SK-N-SH (cell line): ENCODE measurements around the gene TSG101. TPM values are rescaled to one million over a fixed set of nuclear protein-coding genes. Genes with fewer than 3 reads are reported as not detected.

Experiments
- CTCF ChIA-PET: fragments of 300-600, 350-600 bp; formaldehyde crosslinking; extraction: SDS; loops from one replicate; lab custom pipeline; 2021; lab: Yijun Ruan, JAX
- POLR2A ChIA-PET: fragments of 350-600 bp; sonication (Branson Sonifier 250); formaldehyde crosslinking; extraction: SDS; loops from one replicate; lab custom pipeline; 2020; ENCODE audit warnings: antibody characterized with exemption, inconsistent platforms; lab: Yijun Ruan, JAX
- DNase-seq: peaks from one replicate; pipeline ENCODE4 v3.0.0; 2012
- H2AFZ ChIP-seq: fragments of 200-600 bp; sonication (generic); 2 replicates; pipeline ENCODE4 v1.8.1; 2016; ENCODE audit warnings: antibody characterized with exemption, mild to moderate bottlenecking, low read depth
- H3F3A ChIP-seq: fragments of 200-600 bp; sonication (generic); replicated peaks from 2 replicates; pipeline ENCODE3; 2016; ENCODE audit warnings: antibody characterized with exemption, mild to moderate bottlenecking; ENCODE audit not compliant: insufficient read depth
- H3K27ac ChIP-seq, 2 experiments: fragments of 200-500 bp in 1 of 2; fragments of 200-600 bp in 1 of 2; sonication (Bioruptor generic) in 1 of 2; sonication (generic), shearing (Covaris generic) in 1 of 2; 2 replicates each; pipeline versions ENCODE4 v1.5.1 to v1.6.1; 2014 to 2016; ENCODE audit warnings: low read depth in 2 of 2, inconsistent platforms in 1 of 2, low read length in 1 of 2, mild to moderate bottlenecking in 1 of 2, mixed read lengths in 1 of 2
- H3K27me3 ChIP-seq: fragments of 200-600 bp; sonication (generic), shearing (Covaris generic); 2 replicates; pipeline ENCODE4 v1.6.1; 2016; ENCODE audit warnings: mixed run types; ENCODE audit not compliant: insufficient read depth
- H3K36me3 ChIP-seq, 2 experiments: fragments of 200-500 bp in 1 of 2; fragments of 200-600 bp in 1 of 2; sonication (Bioruptor generic) in 1 of 2; sonication (generic) in 1 of 2; replicated peaks in 1 of 2; 2 replicates each; pipeline versions ENCODE3 to v1.5.1; 2014 to 2016; ENCODE audit warnings: low read length in 1 of 2, mild to moderate bottlenecking in 1 of 2; ENCODE audit not compliant: insufficient read depth in 2 of 2, control insufficient read depth in 1 of 2
- H3K4me1 ChIP-seq, 2 experiments: fragments of 200-500 bp in 1 of 2; fragments of 200-600 bp in 1 of 2; sonication (Bioruptor generic) in 1 of 2; sonication (generic), shearing (Covaris generic) in 1 of 2; 2 replicates each; pipeline versions ENCODE4 v1.5.1 to v1.6.1; 2014 to 2016; ENCODE audit warnings: low read depth in 1 of 2, low read length in 1 of 2, mixed run types in 1 of 2; ENCODE audit not compliant: insufficient read depth in 2 of 2, control insufficient read depth in 1 of 2
- H3K4me2 ChIP-seq: fragments of 200-600 bp; sonication (generic), shearing (Covaris generic); 2 replicates; pipeline ENCODE4 v1.6.1; 2017; ENCODE audit warnings: mixed run types
- H3K4me3 ChIP-seq, 2 experiments: fragments of 200-500 bp in 1 of 2; fragments of 200-600 bp in 1 of 2; sonication (Bioruptor generic) in 1 of 2; sonication (generic), shearing (Covaris generic) in 1 of 2; 2 replicates each; pipeline versions ENCODE4 v1.5.1 to v1.8.1; 2014 to 2016; ENCODE audit warnings: low read depth in 2 of 2, inconsistent platforms in 1 of 2, low read length in 1 of 2, mild to moderate bottlenecking in 1 of 2, mixed read lengths in 1 of 2, moderate library complexity in 1 of 2
- H3K79me2 ChIP-seq: fragments of 200-600 bp; sonication (generic); 2 replicates; pipeline ENCODE4 v1.8.1; 2017; ENCODE audit warnings: mild to moderate bottlenecking; ENCODE audit not compliant: insufficient read depth
- H3K9ac ChIP-seq: fragments of 200-600 bp; sonication (generic); 2 replicates; pipeline ENCODE4 v1.6.1; 2017; ENCODE audit warnings: mixed run types
- H3K9me2 ChIP-seq: fragments of 200-600 bp; sonication (generic); 2 replicates; pipeline ENCODE4 v1.6.1; 2017; ENCODE audit warnings: mixed run types
- H3K9me3 ChIP-seq: fragments of 200-600 bp; sonication (generic); 2 replicates; pipeline ENCODE4 v1.6.1; 2017; ENCODE audit warnings: mixed run types, mild to moderate bottlenecking, moderate library complexity
- H4K20me1 ChIP-seq: fragments of 200-600 bp; sonication (generic); 2 replicates; pipeline ENCODE4 v1.6.1; 2017; ENCODE audit warnings: mild to moderate bottlenecking, mixed run types; ENCODE audit not compliant: insufficient read depth
- CHD2 ChIP-seq: fragments of 150-350 bp; IDR thresholded peaks from 2 replicates; pipeline ENCODE4 v1.6.1; 2018; ENCODE audit warnings: low read length; ENCODE audit not compliant: partially characterized antibody
- EP300 ChIP-seq, 2 experiments: IDR thresholded peaks; 2 replicates each; pipeline versions ENCODE4 v1.4.0 to v1.6.1; 2012; ENCODE audit warnings: borderline replicate concordance in 1 of 2, low read depth in 1 of 2, low read length in 1 of 2
- FOXM1 ChIP-seq: IDR thresholded peaks from 2 replicates; pipeline ENCODE4 v1.4.0; 2012; ENCODE audit warnings: low read depth, mild to moderate bottlenecking
- MEF2A ChIP-seq: IDR thresholded peaks from 2 replicates; pipeline ENCODE4 v1.4.0; 2012; ENCODE audit warnings: low read depth, borderline replicate concordance
- MXI1 ChIP-seq: IDR thresholded peaks from 2 replicates; pipeline ENCODE4 v1.6.1; 2012; ENCODE audit warnings: mild to moderate bottlenecking, low read depth, low read length, improper control_type of control experiment
- RFX5 ChIP-seq: IDR thresholded peaks from 2 replicates; pipeline ENCODE4 v1.6.1; 2012; ENCODE audit warnings: mild to moderate bottlenecking, improper control_type of control experiment, low read length
- SIN3A ChIP-seq: IDR thresholded peaks from 2 replicates; pipeline ENCODE4 v1.6.1; 2012; ENCODE audit warnings: low read depth, mild to moderate bottlenecking, low read length, moderate library complexity, borderline replicate concordance
- SMC3 ChIP-seq: IDR thresholded peaks from 2 replicates; pipeline ENCODE4 v1.6.1; 2012; ENCODE audit warnings: low read depth, low read length, improper control_type of control experiment
- TAF1 ChIP-seq: IDR thresholded peaks from 2 replicates; pipeline ENCODE4 v1.6.1; 2012; ENCODE audit warnings: low read depth, mild to moderate bottlenecking, low read length, moderate library complexity, borderline replicate concordance
- TEAD4 ChIP-seq: IDR thresholded peaks from 2 replicates; pipeline ENCODE4 v1.4.0; 2012; ENCODE audit warnings: mild to moderate bottlenecking, borderline replicate concordance; ENCODE audit not compliant: insufficient read depth
- USF2 ChIP-seq: fragments of 150-350 bp; IDR thresholded peaks from 2 replicates; pipeline ENCODE4 v1.6.1; 2017; ENCODE audit warnings: antibody characterized with exemption, low read length, low read depth, borderline replicate concordance
- YY1 ChIP-seq: IDR thresholded peaks from 2 replicates; pipeline ENCODE4 v1.4.0; 2012; ENCODE audit warnings: low read depth, mild to moderate bottlenecking
- WGBS: methylation state at CpG from one replicate; pipeline ENCODE4 v1.1.6; 2017; ENCODE audit warnings: low lambda C conversion rate; 5-methylcytosine and 5-hydroxymethylcytosine counted together
- polyA plus RNA-seq, 3 experiments: library from polyadenylated mRNA; depleted of rRNA; stranded (reverse); fragments of >200 nt; gene quantifications; 2 replicates each; pipeline ENCODE4 v1.2.3, GENCODE V29; 2012
- TF ChIP-seq, protein P1 (sequence below): IDR thresholded peaks from 2 replicates; pipeline ENCODE4 v1.4.0; 2012; ENCODE audit warnings: low read depth
- TF ChIP-seq, protein P2 (sequence below): IDR thresholded peaks from 2 replicates; pipeline ENCODE4 v1.4.0; 2012; ENCODE audit warnings: low read depth, borderline replicate concordance

The TSG101 gene
- polyA plus RNA-seq, 1 of the 3 experiments (the other 2 are of a cell fraction): 164 TPM

GRCh38 chr11:18455686-18456372 lies 70.9 kb downstream of the TSG101 start, which contains the start of gene LDHAL6A (continued):
- TF ChIP-seq SMC3 (no peak), USF2 (no peak), MXI1 (no peak), TEAD4 (no peak), YY1 (no peak), FOXM1 (no peak)

- H3K79me2 ChIP-seq: no peaks in the 10 kb centered on the region
- H3K4me1 ChIP-seq: no peaks in the 10 kb centered on the region; a peak in 1 of 4 replicates
- H3F3A ChIP-seq: no peaks in the 10 kb centered on the region
- CTCF ChIA-PET: interaction anchor here (0.7 to 1.5 kb wide), 4 partner anchors 10 to 209 kb away, joined by 3 to 5 read pairs (median 3); no protein-coding TSS in a partner anchor
- H3K4me2 ChIP-seq: no peak overlapping the region
- H3K36me3 ChIP-seq: no peaks in the 10 kb centered on the region
- H4K20me1 ChIP-seq: no peaks in the 10 kb centered on the region
- TF ChIP-seq SIN3A (no peak), EP300 (IDR thresholded peaks at IDR 0.05; ENCODE audit: borderline replicate concordance in 1 of 2, low read depth in 1 of 2, low read length in 1 of 2) (no peak), TAF1 (no peak), RFX5 (no peak), CHD2 (no peak), MEF2A (no peak)
- TF ChIP-seq, protein P1, sequence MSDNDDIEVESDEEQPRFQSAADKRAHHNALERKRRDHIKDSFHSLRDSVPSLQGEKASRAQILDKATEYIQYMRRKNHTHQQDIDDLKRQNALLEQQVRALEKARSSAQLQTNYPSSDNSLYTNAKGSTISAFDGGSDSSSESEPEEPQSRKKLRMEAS: no peak
- TF ChIP-seq, protein P2, sequence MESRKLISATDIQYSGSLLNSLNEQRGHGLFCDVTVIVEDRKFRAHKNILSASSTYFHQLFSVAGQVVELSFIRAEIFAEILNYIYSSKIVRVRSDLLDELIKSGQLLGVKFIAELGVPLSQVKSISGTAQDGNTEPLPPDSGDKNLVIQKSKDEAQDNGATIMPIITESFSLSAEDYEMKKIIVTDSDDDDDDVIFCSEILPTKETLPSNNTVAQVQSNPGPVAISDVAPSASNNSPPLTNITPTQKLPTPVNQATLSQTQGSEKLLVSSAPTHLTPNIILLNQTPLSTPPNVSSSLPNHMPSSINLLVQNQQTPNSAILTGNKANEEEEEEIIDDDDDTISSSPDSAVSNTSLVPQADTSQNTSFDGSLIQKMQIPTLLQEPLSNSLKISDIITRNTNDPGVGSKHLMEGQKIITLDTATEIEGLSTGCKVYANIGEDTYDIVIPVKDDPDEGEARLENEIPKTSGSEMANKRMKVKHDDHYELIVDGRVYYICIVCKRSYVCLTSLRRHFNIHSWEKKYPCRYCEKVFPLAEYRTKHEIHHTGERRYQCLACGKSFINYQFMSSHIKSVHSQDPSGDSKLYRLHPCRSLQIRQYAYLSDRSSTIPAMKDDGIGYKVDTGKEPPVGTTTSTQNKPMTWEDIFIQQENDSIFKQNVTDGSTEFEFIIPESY: no peak
- H3K9ac ChIP-seq: no peak overlapping the region
- no peak overlapping the region; the same call in 1 of the 2 replicates for H2AFZ ChIP-seq
- H3K27ac ChIP-seq: no peak overlapping the region
- H3K9me2 ChIP-seq: no peaks in the 10 kb centered on the region
- 27% methylated on average over 2 of the region's 2 CpGs for WGBS
- no peak for DNase-seq
- no peak overlapping the region for H3K4me3 ChIP-seq
- H3K27me3 ChIP-seq: no peaks in the 10 kb centered on the region
- H3K9me3 ChIP-seq: no peaks in the 10 kb centered on the region
- POLR2A ChIA-PET: no interaction called here
These were observed 73.8 kb downstream of the TSG101 start for GRCh38 chr11:18452927-18453326.
